NCI-H2196 treated with DMSO at 0.1 percent for 48 hours (cell line): ENCODE data around the gene MAPK8IP2.
"Not testable (repeated sequence)": the region's sequence is repeated elsewhere in the genome, so short reads cannot be mapped to it uniquely, and the experiment has no call there.

ENCODE experiments used
- DNase-seq: peaks from one replicate; lab custom pipeline; 2025; ENCODE audit not compliant: unreplicated experiment; lab: John Stamatoyannopoulos, UW

Gene MAPK8IP2

DNA sequence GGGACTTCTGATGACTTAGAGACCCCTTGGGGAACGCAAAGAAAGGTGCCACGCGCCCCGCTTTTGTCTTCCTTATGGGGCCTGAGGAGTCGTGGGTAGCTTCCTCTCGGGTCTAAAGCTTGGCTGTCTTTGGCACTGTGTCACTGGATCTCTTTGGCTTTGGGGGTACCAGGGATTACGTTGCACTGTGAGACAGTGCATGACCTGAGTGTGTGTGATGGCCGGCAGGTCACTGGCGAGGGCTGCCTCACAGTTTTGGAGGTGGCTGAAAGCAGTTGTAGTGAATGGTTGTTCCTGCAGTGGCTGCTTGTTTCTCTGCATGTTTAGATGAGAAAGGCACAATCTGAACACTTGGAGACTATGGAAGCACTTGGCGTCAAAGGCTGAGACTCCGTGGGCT lies 33.2 kb downstream of the MAPK8IP2 start:
- DNase-seq, result no peak

DNA sequence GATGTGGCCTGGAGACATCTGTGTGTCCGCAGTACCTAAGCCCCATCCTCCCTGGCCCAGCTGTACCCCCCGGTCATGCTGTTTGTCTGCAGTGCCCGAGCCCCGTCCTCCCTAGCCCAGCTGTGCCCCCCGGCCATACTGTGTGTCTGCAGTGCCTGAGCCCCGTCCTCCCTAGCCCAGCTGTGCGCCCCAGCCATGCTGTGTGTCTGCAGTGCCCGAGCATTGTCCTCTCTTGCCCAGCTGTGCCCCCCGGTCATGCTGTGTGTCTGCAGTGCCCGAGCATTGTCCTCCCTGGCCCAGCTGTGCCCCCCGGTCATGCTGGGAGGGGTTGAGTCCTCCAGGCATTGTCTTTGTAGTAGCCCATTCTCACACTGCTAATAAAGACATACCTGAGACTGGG lies 35.0 kb downstream of the MAPK8IP2 start:
- no peak for DNase-seq

DNA sequence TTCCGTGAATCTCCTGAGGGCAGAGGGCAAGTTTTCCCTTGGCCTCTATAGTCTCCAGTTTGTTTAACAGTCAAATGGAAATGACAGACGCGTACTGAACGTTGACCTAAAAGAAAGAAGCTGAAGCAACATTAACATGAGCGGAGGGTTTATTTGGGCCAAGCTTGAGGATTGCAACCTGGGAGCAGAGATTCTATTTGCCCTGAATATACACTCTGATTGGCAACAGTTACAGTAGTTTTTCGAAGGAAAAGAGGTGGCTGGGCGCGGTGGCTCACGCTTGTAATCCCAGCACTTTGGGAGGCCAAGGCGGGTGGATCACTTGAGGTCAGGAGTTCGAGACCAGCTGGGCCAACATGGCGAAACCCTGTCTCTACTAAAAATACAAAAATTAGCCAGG lies 39.7 kb downstream of the MAPK8IP2 start:
- not testable (repeated sequence) for DNase-seq

DNA sequence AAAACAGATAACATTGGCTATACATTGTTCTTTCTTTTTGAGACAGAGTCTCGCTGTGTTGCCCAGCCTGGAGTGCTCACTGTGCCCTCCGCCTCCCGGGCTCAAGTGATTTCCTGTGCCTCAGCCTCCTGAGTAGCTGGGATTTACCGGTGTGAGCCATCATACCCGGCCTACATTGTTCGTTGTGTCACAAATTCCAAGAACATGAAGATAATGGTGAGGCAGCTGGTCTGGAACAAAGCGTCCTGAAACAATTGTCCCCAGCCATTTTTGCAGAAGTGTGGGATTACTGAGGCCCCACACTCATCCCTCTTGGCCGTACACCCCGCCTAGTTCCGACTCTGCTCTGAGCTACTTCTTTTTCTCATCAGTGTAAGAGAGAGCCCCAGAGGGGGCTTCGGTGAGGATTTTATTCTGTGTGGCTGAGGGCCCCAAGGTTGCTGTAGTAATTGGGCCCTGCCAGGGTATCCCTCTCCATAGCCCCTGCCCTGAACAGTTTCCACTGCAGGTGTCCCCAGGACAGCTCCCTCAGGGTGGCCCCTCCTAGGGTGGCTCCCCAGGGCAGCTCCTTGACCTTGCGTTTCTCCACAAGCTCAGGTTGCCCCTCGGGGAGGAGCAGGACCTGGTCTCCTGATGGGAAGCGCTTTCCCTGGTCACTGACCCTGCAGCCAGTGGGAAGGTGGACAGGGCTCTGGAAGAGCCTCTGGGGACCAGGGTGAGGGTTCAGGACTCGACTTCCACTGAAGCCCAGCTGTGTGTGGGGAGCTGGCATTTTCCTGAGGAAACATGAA lies 40.5 kb downstream of the MAPK8IP2 start:
- no peak for DNase-seq

DNA sequence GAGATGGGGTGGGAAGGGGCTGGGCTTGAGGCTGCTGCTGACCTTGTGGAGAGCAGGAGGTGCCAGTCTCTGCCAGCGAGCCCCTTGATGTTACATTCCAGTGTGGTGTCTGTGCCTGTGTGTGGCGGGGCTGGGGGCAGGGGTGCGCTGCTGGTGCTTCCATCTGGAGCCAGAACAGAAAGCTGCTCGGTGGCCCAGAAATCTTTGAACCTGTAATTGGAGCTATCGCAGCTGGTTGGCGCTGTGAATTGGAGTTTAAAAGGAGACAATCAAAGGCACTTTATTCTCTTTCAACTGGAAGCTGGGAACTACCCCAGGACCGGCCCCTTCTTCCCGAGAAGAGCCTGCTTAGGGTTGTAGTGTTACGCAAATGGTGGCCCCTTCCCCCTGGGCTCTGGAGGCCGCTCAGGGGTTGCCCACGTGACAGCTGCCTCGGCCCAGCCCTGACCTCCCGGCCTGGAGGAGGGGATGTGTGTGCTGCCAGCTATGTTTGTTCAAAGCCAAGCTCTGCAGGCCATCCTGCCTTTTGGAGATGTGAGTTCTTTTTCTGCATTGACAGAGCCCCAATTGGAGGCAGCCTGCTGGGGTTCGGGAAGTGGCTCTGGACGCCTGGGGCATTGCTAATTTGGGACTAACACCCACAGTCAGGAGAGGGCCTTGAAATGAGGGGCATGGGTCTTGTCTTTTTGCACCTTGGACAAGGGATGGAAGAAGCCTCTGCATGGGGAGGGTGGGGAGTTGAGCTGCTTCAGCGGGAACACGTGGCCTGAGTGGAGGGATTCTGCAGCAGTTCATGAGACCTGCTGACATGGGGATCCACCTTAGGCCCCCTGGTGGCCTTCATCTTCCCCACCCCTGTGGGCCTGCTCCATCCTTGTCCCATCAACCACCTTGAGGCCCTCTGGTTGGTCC lies 41.4 kb downstream of the MAPK8IP2 start:
- no peak for DNase-seq

DNA sequence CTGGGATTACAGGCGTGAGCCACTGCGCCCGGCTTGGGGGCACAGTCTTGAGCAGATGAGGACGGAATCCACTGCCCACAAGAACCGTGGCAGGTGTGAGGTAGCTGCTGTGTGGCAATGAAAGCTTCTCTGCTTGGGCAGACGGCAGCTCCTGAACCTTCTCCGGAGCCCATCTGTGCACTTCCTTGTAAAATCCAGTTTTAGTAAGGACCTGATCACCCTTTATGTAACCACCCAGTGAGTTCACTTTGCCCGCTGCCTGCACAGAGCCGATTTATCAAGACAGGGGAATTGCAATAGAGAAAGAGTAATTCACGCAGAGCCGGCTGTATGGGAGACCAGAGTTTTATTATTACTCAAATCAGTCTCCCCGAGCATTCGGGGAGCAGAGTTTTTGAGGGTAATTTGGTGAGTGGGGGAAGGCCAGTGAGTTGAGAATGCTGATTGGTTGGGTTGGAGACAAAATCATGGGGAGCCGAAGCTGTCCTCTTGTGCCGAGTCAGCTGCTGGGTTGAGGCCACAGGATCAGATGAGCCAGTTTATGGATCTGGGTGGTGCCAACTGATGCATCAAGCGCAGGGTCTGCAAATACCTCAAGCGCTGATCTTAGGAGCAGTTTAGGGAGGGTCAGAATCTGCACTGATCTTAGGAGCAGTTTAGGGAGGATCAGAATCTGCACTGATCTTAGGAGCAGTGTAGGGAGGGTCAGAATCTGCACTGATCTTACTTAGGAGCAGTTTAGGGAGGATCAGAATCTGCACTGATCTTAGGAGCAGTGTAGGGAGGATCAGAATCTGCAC lies 42.6 kb downstream of the MAPK8IP2 start:
- not testable (repeated sequence) for DNase-seq

DNA sequence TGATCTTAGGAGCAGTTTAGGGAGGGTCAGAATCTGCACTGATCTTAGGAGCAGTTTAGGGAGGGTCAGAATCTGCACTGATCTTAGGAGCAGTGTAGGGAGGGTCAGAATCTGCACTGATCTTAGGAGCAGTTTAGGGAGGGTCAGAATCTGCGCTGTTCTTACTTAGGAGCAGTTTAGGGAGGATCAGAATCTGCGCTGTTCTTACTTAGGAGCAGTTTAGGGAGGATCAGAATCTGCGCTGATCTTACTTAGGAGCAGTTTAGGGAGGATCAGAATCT lies 43.2 kb downstream of the MAPK8IP2 start:
- not testable (repeated sequence) for DNase-seq

DNA sequence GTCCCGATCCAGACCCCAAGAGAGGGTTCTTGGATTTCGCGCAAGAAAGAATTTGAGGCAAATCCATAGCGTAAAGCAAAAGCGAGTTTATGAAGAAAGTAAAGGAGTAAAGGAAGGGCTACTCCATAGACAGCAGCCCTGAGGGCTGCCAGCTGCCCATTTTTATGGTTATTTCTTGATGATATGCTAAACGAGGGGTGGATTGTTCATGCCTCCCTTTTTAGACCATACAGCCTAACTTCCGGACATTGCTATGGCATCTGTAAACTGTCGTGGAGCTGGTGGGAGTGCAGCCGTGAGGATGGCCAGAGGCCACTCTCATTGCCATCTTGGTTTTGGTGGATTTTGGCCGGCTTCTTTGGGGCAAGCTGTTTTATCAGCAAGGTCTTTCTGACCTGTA lies 52.7 kb downstream of the MAPK8IP2 start:
- no peak for DNase-seq

DNA sequence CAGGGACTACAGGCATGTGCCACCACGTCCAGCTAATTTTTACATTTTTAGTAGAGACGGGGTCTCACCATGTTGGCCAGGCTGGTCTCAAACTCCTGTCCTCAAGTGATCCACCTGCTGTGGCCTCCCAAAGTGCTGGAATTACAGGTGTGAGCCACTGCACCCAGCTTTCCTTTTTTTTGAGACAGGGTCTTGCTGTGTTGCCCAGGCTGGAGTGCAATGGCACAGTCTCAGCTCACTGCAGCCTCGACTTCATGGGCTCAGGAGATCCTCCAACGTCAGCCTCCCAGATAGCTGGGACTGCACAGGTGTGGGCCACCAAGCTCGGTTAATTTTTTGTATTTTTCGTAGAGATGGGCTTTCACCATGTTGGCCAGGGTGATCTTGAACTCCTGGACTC lies 54.1 kb downstream of the MAPK8IP2 start:
- DNase-seq, result not testable (repeated sequence)

DNA sequence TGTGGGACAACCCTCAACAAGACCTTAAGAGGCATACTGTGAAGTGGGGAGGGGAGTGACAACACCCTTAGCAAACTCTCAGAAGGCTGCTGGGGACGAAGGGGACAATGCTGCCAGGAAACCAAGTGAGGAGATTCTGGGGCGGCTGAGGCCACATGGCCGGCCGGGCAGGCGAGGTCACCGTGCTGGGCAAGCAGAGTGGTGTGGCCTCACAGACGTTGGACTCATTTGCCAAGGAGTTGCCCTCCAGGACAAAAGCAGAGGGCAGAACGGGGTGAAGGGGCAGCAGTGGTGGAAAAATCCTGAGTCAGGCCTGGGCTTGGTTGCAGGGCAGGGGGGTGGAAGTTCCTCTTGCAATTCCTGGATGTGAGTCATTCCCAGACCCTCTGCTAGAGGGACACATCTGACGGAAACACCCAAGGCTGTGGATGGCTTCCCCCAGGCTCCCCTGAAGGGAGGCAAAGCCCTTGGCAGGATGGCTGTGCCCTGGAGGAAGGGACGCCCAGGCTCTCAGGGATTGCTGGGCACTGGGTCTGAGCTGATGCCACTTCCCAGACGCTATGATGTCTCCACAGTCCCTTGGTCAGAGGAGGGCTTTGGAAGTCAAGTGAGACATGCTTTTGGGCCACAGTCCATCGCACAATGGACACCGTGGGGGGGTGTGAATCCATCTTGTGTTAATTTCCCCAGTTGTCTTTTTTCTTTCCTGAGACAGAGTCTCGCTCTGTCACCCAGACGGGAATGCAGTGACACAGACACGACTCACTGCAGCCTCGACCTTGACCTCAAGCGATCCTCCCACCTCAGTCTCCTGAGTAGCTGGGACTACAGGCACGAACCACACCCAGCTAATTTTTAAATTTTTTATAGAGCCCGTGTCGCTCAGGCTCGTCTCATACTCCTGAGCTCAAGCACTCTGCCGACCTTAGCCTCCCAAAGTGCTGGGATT lies 55.8 kb downstream of the MAPK8IP2 start:
- no peak for DNase-seq

DNA sequence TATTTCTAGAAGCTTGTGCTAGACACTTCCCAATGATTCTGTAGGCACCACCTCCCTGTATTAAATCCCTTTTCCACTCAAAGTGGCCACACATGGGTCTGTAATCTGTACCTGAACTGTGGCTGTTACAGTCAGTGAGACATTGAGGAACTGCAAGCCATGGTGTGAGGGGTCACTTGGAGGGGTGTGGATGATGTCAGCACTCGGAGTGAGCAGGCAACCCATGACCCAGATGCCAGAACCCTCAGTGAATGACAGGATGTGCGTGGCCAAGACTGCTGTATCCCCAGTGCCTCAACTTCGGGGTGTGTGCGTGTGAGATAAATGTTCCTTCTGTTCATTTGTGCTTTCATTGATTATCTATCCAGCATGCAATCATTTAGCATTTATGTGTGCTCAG lies 57.3 kb downstream of the MAPK8IP2 start:
- no peak for DNase-seq

DNA sequence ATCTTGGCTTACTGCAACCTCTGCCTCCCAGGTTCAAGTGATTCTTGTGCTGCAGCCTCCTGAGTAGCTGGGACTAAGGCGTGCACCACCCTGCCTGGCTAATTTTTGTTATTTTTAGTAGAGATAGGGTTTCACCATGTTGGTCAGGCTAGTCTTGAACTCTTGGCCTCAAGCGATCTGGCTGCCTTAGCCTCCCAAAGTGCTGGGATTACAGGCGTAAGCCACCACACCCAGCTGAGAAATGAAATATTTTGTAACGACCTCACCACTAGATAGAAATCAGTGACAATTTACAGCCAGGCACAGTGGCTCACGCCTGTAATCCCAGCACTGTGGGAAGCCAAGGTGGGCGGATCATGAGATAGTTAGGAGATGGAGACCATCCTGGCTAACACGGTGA lies 59.1 kb downstream of the MAPK8IP2 start:
- not testable (repeated sequence) for DNase-seq

DNA sequence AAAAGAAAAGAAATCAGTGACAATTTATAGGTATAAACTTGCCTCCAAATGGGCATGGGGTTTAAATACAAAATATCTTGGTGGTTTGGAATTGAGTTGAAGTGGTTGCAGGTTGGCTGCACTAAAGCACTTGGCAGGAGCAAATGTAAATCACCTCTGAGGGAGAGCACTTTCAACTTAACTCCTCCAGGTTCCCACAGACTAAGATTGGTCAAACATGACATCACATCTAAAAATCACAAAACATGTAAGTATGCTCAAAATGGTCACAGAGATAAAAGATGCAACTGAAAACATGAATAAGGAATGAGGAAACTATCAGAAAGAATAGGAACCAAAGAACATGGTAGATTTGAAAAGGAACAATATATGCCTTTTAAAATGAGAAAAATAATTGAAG lies 59.7 kb downstream of the MAPK8IP2 start:
- DNase-seq, result no peak
